HepG2 (cell line): ENCODE measurements around the gene TMEM125. TPM values are rescaled to one million over a fixed set of nuclear protein-coding genes. Genes with fewer than 3 reads are reported as not detected.

Experiments
- ADNP ChIP-seq: sonication (generic); formaldehyde crosslinking; IDR thresholded peaks from 2 replicates; pipeline ENCODE4 v1.4.0; 2020; ENCODE audit warnings: missing genetic modification reagents
- MAFF ChIP-seq: IDR thresholded peaks from 2 replicates; pipeline ENCODE4 v1.6.1; 2011; ENCODE audit warnings: low read depth, low read length, improper control_type of control experiment
- ONECUT2 ChIP-seq: sonication (generic); formaldehyde crosslinking; IDR thresholded peaks from 2 replicates; pipeline ENCODE4 v1.4.0; 2020; ENCODE audit warnings: missing genetic modification reagents
- PAF1 ChIP-seq: IDR thresholded peaks from 2 replicates; pipeline ENCODE4 v1.6.1; 2016; ENCODE audit warnings: missing genetic modification reagents, missing compliant biosample characterization
- RAD51 ChIP-seq: fragments of 450-650 bp; IDR thresholded peaks from 2 replicates; pipeline ENCODE4 v1.6.1; 2016; ENCODE audit warnings: borderline replicate concordance
- SALL2 ChIP-seq: sonication (generic); formaldehyde crosslinking; IDR thresholded peaks from 2 replicates; pipeline ENCODE4 v1.8.1; 2023; ENCODE audit warnings: mild to moderate bottlenecking, missing genetic modification reagents, inconsistent platforms
- SIX4 ChIP-seq: sonication (generic); formaldehyde crosslinking; IDR thresholded peaks from 2 replicates; pipeline ENCODE4 v1.4.0; 2020; ENCODE audit warnings: missing genetic modification reagents
- SOX13 ChIP-seq, 3 experiments: fragments of 450-650 bp in 1 of 3; sonication (generic) in 1 of 3; formaldehyde crosslinking in 1 of 3; IDR thresholded peaks in 2 of 3; conservative IDR thresholded peaks in 1 of 3; 2 replicates each; pipeline versions ENCODE4 v1.5.0 to v1.6.1; 2016 to 2020; ENCODE audit warnings: antibody characterized with exemption in 1 of 3, mild to moderate bottlenecking in 1 of 3, missing compliant biosample characterization in 1 of 3, missing genetic modification reagents in 1 of 3, moderate library complexity in 1 of 3
- TBP ChIP-seq: sonication (generic); formaldehyde crosslinking; IDR thresholded peaks from 2 replicates; pipeline ENCODE4 v1.5.0; 2020; ENCODE audit warnings: missing genetic modification reagents
- THAP11 ChIP-seq: IDR thresholded peaks from 2 replicates; pipeline ENCODE4 v1.6.1; 2016; ENCODE audit warnings: missing biosample characterization, missing genetic modification reagents
- ZNF142 ChIP-seq: sonication (generic); formaldehyde crosslinking; IDR thresholded peaks from 2 replicates; pipeline ENCODE4 v1.4.0; 2020; ENCODE audit warnings: missing genetic modification reagents
- ZNF672 ChIP-seq: sonication (generic); formaldehyde crosslinking; IDR thresholded peaks from 2 replicates; pipeline ENCODE4 v1.8.1; 2022; ENCODE audit warnings: missing genetic modification reagents
- ZNF674 ChIP-seq: sonication (generic); formaldehyde crosslinking; IDR thresholded peaks from 2 replicates; pipeline ENCODE4 v1.5.0; 2020; ENCODE audit warnings: low read depth, mild to moderate bottlenecking, missing genetic modification reagents
- polyA plus RNA-seq, 8 experiments: library from polyadenylated mRNA; depleted of rRNA in 3 of 8; stranded (reverse) in 7 of 8; unstranded in 1 of 8; fragments of >200 nt; fragmentation: Illumina TruSeq in 4 of 8; extraction: Trizol in 4 of 8; gene quantifications; 2 replicates each; pipeline versions ENCODE4 v1.2.1 to v1.2.3, GENCODE V29; 2011 to 2016; ENCODE audit warnings: low read depth in 4 of 8, missing spikeins in 1 of 8, mixed read lengths in 1 of 8; ENCODE audit not compliant: insufficient read depth in 1 of 8
- total RNA-seq, 5 experiments: library from RNA; depleted of rRNA; stranded (reverse); fragments of >200 nt; fragmentation: Illumina TruSeq; extraction: Trizol; gene quantifications; 2 replicates each; pipeline ENCODE4 v1.2.3, GENCODE V29; 2016; ENCODE audit warnings: low read depth in 1 of 5
- TF ChIP-seq, protein P1 (sequence below): sonication (generic); formaldehyde crosslinking; IDR thresholded peaks from 2 replicates; pipeline ENCODE4 v1.9.0; 2021; ENCODE audit warnings: mild to moderate bottlenecking, missing genetic modification reagents
- TF ChIP-seq, protein P2 (sequence below): sonication (generic); formaldehyde crosslinking; IDR thresholded peaks from 2 replicates; pipeline ENCODE4 v1.4.0; 2020; ENCODE audit warnings: missing genetic modification reagents

Gene TMEM125
- total and polyA plus RNA-seq, 2 of the 13 experiments (the other 11 are each of a cell fraction or from before 2014, with no cell fraction given) = 0.03 TPM; not detected in 1

- TF ChIP-seq, protein P1, sequence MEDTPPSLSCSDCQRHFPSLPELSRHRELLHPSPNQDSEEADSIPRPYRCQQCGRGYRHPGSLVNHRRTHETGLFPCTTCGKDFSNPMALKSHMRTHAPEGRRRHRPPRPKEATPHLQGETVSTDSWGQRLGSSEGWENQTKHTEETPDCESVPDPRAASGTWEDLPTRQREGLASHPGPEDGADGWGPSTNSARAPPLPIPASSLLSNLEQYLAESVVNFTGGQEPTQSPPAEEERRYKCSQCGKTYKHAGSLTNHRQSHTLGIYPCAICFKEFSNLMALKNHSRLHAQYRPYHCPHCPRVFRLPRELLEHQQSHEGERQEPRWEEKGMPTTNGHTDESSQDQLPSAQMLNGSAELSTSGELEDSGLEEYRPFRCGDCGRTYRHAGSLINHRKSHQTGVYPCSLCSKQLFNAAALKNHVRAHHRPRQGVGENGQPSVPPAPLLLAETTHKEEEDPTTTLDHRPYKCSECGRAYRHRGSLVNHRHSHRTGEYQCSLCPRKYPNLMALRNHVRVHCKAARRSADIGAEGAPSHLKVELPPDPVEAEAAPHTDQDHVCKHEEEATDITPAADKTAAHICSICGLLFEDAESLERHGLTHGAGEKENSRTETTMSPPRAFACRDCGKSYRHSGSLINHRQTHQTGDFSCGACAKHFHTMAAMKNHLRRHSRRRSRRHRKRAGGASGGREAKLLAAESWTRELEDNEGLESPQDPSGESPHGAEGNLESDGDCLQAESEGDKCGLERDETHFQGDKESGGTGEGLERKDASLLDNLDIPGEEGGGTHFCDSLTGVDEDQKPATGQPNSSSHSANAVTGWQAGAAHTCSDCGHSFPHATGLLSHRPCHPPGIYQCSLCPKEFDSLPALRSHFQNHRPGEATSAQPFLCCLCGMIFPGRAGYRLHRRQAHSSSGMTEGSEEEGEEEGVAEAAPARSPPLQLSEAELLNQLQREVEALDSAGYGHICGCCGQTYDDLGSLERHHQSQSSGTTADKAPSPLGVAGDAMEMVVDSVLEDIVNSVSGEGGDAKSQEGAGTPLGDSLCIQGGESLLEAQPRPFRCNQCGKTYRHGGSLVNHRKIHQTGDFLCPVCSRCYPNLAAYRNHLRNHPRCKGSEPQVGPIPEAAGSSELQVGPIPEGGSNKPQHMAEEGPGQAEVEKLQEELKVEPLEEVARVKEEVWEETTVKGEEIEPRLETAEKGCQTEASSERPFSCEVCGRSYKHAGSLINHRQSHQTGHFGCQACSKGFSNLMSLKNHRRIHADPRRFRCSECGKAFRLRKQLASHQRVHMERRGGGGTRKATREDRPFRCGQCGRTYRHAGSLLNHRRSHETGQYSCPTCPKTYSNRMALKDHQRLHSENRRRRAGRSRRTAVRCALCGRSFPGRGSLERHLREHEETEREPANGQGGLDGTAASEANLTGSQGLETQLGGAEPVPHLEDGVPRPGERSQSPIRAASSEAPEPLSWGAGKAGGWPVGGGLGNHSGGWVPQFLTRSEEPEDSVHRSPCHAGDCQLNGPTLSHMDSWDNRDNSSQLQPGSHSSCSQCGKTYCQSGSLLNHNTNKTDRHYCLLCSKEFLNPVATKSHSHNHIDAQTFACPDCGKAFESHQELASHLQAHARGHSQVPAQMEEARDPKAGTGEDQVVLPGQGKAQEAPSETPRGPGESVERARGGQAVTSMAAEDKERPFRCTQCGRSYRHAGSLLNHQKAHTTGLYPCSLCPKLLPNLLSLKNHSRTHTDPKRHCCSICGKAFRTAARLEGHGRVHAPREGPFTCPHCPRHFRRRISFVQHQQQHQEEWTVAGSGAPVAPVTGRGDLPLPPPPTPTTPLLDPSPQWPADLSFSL (CRISPR knock-in tag) = no peak
- TF ChIP-seq SIX4 (CRISPR knock-in tag) (no peak), MAFF (no peak), ADNP (CRISPR knock-in tag) (no peak), ZNF142 (CRISPR knock-in tag) (no peak), TBP (CRISPR knock-in tag) (no peak), ZNF672 (CRISPR knock-in tag) (no peak), RAD51 (no peak), THAP11 (no peak), ZNF674 (no peak), PAF1 (CRISPR knock-in tag) (no peak), SOX13 (IDR thresholded peaks at IDR 0.05) (no peak), SOX13 (CRISPR knock-in tag; conservative IDR thresholded peaks at IDR 0.05 in 1 of 2, IDR thresholded peaks at IDR 0.05 in 1 of 2) (peak in 1 of 2 experiments; percentile 59; a peak in 2 of 4 replicates), ONECUT2 (CRISPR knock-in tag) (no peak), SALL2 (no peak)
- TF ChIP-seq, protein P2, sequence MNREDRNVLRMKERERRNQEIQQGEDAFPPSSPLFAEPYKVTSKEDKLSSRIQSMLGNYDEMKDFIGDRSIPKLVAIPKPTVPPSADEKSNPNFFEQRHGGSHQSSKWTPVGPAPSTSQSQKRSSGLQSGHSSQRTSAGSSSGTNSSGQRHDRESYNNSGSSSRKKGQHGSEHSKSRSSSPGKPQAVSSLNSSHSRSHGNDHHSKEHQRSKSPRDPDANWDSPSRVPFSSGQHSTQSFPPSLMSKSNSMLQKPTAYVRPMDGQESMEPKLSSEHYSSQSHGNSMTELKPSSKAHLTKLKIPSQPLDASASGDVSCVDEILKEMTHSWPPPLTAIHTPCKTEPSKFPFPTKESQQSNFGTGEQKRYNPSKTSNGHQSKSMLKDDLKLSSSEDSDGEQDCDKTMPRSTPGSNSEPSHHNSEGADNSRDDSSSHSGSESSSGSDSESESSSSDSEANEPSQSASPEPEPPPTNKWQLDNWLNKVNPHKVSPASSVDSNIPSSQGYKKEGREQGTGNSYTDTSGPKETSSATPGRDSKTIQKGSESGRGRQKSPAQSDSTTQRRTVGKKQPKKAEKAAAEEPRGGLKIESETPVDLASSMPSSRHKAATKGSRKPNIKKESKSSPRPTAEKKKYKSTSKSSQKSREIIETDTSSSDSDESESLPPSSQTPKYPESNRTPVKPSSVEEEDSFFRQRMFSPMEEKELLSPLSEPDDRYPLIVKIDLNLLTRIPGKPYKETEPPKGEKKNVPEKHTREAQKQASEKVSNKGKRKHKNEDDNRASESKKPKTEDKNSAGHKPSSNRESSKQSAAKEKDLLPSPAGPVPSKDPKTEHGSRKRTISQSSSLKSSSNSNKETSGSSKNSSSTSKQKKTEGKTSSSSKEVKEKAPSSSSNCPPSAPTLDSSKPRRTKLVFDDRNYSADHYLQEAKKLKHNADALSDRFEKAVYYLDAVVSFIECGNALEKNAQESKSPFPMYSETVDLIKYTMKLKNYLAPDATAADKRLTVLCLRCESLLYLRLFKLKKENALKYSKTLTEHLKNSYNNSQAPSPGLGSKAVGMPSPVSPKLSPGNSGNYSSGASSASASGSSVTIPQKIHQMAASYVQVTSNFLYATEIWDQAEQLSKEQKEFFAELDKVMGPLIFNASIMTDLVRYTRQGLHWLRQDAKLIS (CRISPR knock-in tag) = no peak
Observed at GRCh38 chr1:43276673-43277072, 6.9 kb downstream of the TMEM125 start (continued).
